GM12878 (cell line): ENCODE measurements around the gene UBALD2. TPM values are rescaled to one million over a fixed set of nuclear protein-coding genes. Genes with fewer than 3 reads are reported as not detected.

Experiments
- CBX3 ChIP-seq: fragments of 200-600 bp; sonication (generic); IDR thresholded peaks from 2 replicates; pipeline ENCODE4 v1.6.1; 2016; ENCODE audit warnings: low read depth, borderline replicate concordance
- CHD1 ChIP-seq: IDR thresholded peaks from 2 replicates; pipeline ENCODE4 v1.6.1; 2012; ENCODE audit warnings: low read depth, low read length, improper control_type of control experiment
- CTCF ChIP-seq, 3 experiments: IDR thresholded peaks in 2 of 3; conservative IDR thresholded peaks in 1 of 3; 2 replicates each; pipeline ENCODE4 v1.5.1; 2011; ENCODE audit warnings: low read depth in 3 of 3, low read length in 3 of 3, mild to moderate bottlenecking in 3 of 3, control low read depth in 2 of 3, moderate library complexity in 2 of 3, inconsistent platforms in 1 of 3, mixed read lengths in 1 of 3; ENCODE audit not compliant: control insufficient read depth in 2 of 3, insufficient read depth in 1 of 3; ENCODE audit errors: extremely low read depth in 1 of 3
- E2F4 ChIP-seq: IDR thresholded peaks from 2 replicates; pipeline ENCODE4 v1.6.1; 2012; ENCODE audit warnings: low read depth, low read length, improper control_type of control experiment
- E2F8 ChIP-seq: fragments of 450-650 bp; IDR thresholded peaks from 2 replicates; pipeline ENCODE4 v1.6.1; 2018; ENCODE audit warnings: mild to moderate bottlenecking, low read depth, moderate library complexity; ENCODE audit not compliant: partially characterized antibody
- ETV6 ChIP-seq, 2 experiments: fragments of 450-650 bp in 1 of 2; IDR thresholded peaks in 1 of 2; conservative IDR thresholded peaks in 1 of 2; 2 replicates each; pipeline ENCODE4 v1.6.1; 2014; ENCODE audit warnings: antibody characterized with exemption in 1 of 2, borderline replicate concordance in 1 of 2, low read depth in 1 of 2, mild to moderate bottlenecking in 1 of 2, moderate library complexity in 1 of 2
- IRF3 ChIP-seq: fragments of 450-650 bp; IDR thresholded peaks from 2 replicates; pipeline ENCODE4 v1.6.1; 2014; ENCODE audit warnings: mild to moderate bottlenecking
- KAT2A ChIP-seq: conservative IDR thresholded peaks from 2 replicates; pipeline ENCODE4 v1.6.1; 2011; ENCODE audit warnings: low read depth, low read length; ENCODE audit not compliant: control insufficient read depth
- MEF2A ChIP-seq: IDR thresholded peaks from 2 replicates; pipeline ENCODE4 v1.6.1; 2011; ENCODE audit warnings: low read depth, mild to moderate bottlenecking, low read length, moderate library complexity; ENCODE audit not compliant: insufficient read depth
- MTA2 ChIP-seq: fragments of 450-650 bp; IDR thresholded peaks from 2 replicates; pipeline ENCODE4 v1.6.1; 2016; ENCODE audit warnings: low read depth, mild to moderate bottlenecking, moderate library complexity
- NFIC ChIP-seq: IDR thresholded peaks from 2 replicates; pipeline ENCODE4 v1.6.1; 2012; ENCODE audit warnings: low read depth, mild to moderate bottlenecking, inconsistent platforms, low read length, moderate library complexity
- NFXL1 ChIP-seq: fragments of 450-650 bp; IDR thresholded peaks from 2 replicates; pipeline ENCODE4 v1.6.1; 2017; ENCODE audit warnings: antibody characterized with exemption, mild to moderate bottlenecking, borderline replicate concordance
- NR2C2 ChIP-seq: IDR thresholded peaks from 2 replicates; pipeline ENCODE4 v1.6.1; 2011; ENCODE audit warnings: borderline replicate concordance, low read depth; ENCODE audit not compliant: control insufficient read depth, insufficient read length
- POLR2AphosphoS5 ChIP-seq: IDR thresholded peaks from 2 replicates; pipeline ENCODE4 v1.6.1; 2011; ENCODE audit warnings: mild to moderate bottlenecking, low read length, inconsistent platforms
- SIX5 ChIP-seq: IDR thresholded peaks from 2 replicates; pipeline ENCODE4 v1.6.1; 2011; ENCODE audit warnings: mild to moderate bottlenecking, low read depth, low read length, moderate library complexity; ENCODE audit not compliant: severe bottlenecking
- SMAD5 ChIP-seq: IDR thresholded peaks from 2 replicates; pipeline ENCODE4 v1.6.1; 2016; ENCODE audit warnings: antibody characterized with exemption, low read depth
- SP1 ChIP-seq: IDR thresholded peaks from one replicate; pipeline ENCODE4 v1.6.1; 2011; ENCODE audit warnings: low read depth, low read length
- SRF ChIP-seq, 2 experiments: IDR thresholded peaks; 2 replicates each; pipeline ENCODE4 v1.6.1; 2011; ENCODE audit warnings: low read depth in 2 of 2, low read length in 2 of 2, mild to moderate bottlenecking in 1 of 2, moderate library complexity in 1 of 2
- STAT1 ChIP-seq: fragments of 450-650 bp; conservative IDR thresholded peaks from 2 replicates; pipeline ENCODE4 v1.6.1; 2014; ENCODE audit warnings: antibody characterized with exemption, mild to moderate bottlenecking
- STAT3 ChIP-seq: IDR thresholded peaks from 2 replicates; pipeline ENCODE4 v1.6.1; 2011; ENCODE audit warnings: low read depth, low read length, improper control_type of control experiment
- ZNF207 ChIP-seq: fragments of 450-650 bp; IDR thresholded peaks from 2 replicates; pipeline ENCODE4 v1.6.1; 2014; ENCODE audit warnings: antibody characterized with exemption, mild to moderate bottlenecking, borderline replicate concordance
- ZSCAN29 ChIP-seq: fragments of 450-650 bp; IDR thresholded peaks from 2 replicates; pipeline ENCODE4 v1.6.1; 2017; ENCODE audit warnings: mild to moderate bottlenecking, moderate library complexity
- polyA plus RNA-seq, 11 experiments: library from polyadenylated mRNA; depleted of rRNA in 4 of 11; unstranded in 6 of 11; stranded (reverse) in 5 of 11; fragments of >200 nt; fragmentation: Nextera tagmentation in 4 of 11; fragmentation: Illumina TruSeq in 1 of 11; extraction: Ambion mirVana in 4 of 11; extraction: Trizol in 1 of 11; gene quantifications; 1 replicate in 1 of 11; 2 replicates in 10 of 11; pipeline versions ENCODE4 v1.2.1 to v1.2.3, GENCODE V29; 2011 to 2016; ENCODE audit warnings: inconsistent platforms in 2 of 11, missing spikeins in 2 of 11, low read depth in 1 of 11
- total RNA-seq, 4 experiments: library from RNA; depleted of rRNA in 3 of 4; stranded (reverse); fragments of >200 nt in 3 of 4; fragmentation: Illumina TruSeq in 1 of 4; extraction: Trizol in 1 of 4; gene quantifications; 2 replicates each; pipeline versions ENCODE4 v1.2.1 to v1.2.3, GENCODE V29; 2013 to 2021

Gene UBALD2
- total and polyA plus RNA-seq, 10 of the 15 experiments (the other 5 are each of a cell fraction or from before 2014, with no cell fraction given), result 2.8 to 165 (median 20.6) TPM

- peak; percentile 41 for TF ChIP-seq E2F8
- no peak for TF ChIP-seq NFXL1
- peak; percentile 89 for TF ChIP-seq SP1
- peak in 1 of 2 experiments; percentile 91; a peak in 2 of 4 replicates for TF ChIP-seq ETV6 (conservative IDR thresholded peaks at IDR 0.05 in 1 of 2, IDR thresholded peaks at IDR 0.05 in 1 of 2; ENCODE audit: borderline replicate concordance in 1 of 2, low read depth in 1 of 2)
- no peak for TF ChIP-seq STAT3
- peak; percentile 83 for TF ChIP-seq MEF2A
- TF ChIP-seq POLR2AphosphoS5, result peak; percentile 92
- TF ChIP-seq CTCF (IDR thresholded peaks at IDR 0.05 in 2 of 3, conservative IDR thresholded peaks at IDR 0.05 in 1 of 3; ENCODE audit: control insufficient read depth in 2 of 3, extremely low read depth in 1 of 3, insufficient read depth in 1 of 3, low read depth in 3 of 3, low read length in 3 of 3), result peak in 1 of 3 experiments; percentile 12; a peak in 1 of 6 replicates
- no peak for TF ChIP-seq E2F4
- TF ChIP-seq CHD1, result 0 out of 2 replicates have a peak, but pooled peaks have one; percentile 8
- TF ChIP-seq SRF (IDR thresholded peaks at IDR 0.05; ENCODE audit: low read depth in 2 of 2, low read length in 2 of 2), result 0 out of 4 replicates have a peak, but pooled peaks of 1 of the 2 experiments have one; percentile 14
- no peak for TF ChIP-seq NR2C2
- TF ChIP-seq MTA2, result no peak; the same call in 1 of the 2 replicates
- no peak for TF ChIP-seq NFIC
- TF ChIP-seq SIX5, result no peak
- TF ChIP-seq KAT2A, result no peak
- TF ChIP-seq STAT1, result no peak
- TF ChIP-seq SMAD5, result peak; percentile 84
- TF ChIP-seq ZNF207, result 0 out of 2 replicates have a peak, but pooled peaks have one; percentile 22
- TF ChIP-seq ZSCAN29, result no peak
- no peak for TF ChIP-seq CBX3
- TF ChIP-seq IRF3, result peak; percentile 27; the same call in 1 of the 2 replicates
These were observed 6.8 kb downstream of the UBALD2 start (continued) for GRCh38 chr17:76271669-76272540.
